ENCODE results near the gene ADD3.

ADD3 gene

GRCh38 chr10:110006358-110007160 is 1.2 kb upstream of the ADD3 start:
- peak; percentile 3 for DNase-seq

- DNase-seq: no peak
These were observed 553 bp upstream of the ADD3 start for GRCh38 chr10:110007161-110007700.

DNA sequence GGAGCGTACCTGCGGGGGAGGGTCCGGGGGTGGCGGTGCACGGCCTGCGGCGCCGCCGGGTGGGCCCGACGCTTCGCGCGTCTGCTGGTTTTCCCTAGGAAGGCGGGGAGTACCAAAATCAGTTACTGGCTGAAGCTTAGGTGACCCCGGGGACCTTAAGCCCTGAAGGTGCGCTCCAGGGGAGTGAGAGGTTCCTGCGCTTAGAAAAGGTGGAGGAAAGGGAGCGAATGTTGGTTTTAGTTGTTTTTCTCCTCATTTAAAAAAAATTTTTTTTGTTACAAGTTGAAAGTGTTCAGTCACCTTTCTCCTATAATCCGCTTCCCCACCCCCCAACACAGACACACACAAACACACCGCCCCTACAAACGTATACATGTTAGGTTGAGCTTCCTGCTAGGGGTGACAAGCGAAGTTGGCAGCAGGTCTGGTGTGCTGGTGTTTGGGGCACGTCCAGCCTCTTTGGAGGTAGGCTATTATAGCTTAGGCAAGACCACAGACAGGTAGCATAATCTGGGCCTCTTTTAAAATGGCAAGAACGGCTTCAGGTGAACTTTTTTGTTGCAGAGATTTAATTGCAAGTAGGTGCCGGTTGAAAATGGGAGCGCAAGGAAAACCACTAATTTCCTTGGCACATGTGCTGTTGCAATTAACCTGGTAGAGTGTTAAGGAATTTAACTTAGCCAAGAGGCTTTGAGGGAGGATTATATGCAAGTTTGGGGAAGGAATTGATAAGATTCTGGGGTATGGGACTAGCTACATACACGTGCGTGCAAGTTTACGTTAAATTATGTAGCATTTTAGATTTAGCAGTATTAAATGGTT is 945 bp downstream of the ADD3 start:
- peak; percentile 29 for DNase-seq

- peak; percentile 28 for DNase-seq
These were observed 2.1 kb downstream of the ADD3 start for GRCh38 chr10:110009736-110010475.

DNA sequence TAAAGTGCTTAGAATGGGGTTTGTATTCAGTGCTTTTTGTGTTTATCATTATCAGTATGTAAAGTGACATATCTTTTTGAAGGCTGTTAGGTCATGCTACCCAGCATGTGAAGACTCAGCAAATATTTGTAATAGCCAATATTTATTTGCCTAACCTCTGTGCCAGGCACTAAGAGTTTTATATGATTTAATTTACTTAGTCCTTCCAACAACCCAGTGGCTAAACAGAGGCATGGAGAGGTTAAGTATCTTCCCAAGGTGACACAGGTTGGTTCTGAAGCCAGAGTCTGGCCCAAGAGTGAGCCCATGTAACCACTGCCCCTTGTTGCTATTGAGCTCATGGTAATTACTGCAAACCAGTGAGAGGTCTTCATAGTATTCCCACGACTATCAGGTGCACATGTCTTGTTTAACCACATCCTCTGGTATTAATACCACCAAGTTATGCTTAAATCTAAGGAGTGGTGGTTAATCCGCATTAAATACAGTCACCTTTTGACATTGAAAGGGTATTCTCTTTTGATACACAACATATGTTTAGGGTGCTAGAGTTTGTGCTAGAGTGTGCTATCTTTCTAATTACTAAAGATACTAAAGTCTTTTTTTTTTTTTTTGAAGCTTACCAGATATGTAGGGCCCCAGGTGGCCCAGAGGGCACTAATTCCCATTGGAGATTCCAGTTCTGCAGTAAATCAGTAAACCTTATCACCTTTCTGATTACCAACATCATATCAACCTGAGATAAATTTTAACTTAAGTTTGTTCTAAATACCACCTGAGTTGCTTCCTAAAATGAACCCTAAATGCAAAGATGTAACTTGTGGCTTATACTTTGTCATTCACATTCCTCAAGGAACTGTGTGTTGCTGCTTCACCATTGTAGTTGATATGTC is 2.9 kb downstream of the ADD3 start:
- no peak for DNase-seq

GRCh38 chr10:110011681-110012080 is 3.9 kb downstream of the ADD3 start:
- no peak for DNase-seq

DNA sequence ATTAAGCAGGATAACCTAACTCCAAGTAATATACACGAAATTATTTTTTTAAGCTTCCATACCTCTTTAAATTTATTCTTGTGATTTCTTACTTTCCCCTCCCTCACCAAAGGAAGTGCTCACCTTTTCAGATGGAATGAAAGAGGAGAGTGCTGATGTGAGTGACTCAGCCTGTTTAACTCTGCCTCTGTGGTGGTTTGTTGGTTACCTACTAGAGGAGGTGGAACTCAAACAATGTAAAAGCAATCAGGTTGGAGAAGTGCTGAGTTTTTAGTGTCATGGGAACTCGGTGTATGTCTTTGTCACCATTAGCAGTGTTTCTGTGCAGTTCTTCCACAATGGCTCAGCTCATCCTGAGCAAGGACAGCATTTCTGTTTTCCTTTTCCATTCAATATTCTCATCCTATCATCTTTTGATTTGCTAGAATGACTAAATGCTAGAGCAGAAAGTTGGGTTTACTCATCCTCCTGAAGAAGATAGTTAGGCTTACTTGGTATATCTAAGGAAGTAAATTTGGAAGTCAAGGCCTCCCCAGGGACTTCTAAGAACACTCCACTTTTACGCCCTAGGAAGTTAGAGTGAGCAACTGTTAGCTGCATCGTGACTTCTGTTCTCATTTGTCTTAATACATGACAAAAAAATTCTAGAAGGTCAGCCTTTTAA is 6.0 kb downstream of the ADD3 start:
- DNase-seq: no peak

DNA sequence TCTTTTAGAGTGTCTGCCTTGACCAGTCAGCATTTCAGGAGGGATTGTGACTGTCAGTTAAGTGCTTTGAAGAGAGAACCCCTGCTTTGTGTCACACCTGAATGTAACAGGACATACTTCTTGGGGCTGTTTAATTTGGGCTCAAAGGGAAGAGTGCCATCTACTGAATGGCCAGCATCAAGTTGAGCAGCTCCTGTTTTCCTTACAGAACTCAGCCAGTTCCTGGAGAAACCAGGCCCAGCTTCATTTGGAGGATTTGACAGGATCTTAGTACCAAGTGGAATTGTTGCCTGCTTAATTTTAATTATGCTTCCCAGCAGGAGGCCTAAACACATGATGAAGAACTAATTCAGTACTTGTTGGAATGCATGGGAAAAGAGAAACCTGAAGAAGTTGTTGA is 8.3 kb downstream of the ADD3 start:
- no peak for DNase-seq

- no peak for DNase-seq
These were observed 9.3 kb downstream of the ADD3 start for GRCh38 chr10:110017052-110017451.

- DNase-seq: no peak
These were observed 10.1 kb downstream of the ADD3 start for GRCh38 chr10:110017907-110018306.

DNA sequence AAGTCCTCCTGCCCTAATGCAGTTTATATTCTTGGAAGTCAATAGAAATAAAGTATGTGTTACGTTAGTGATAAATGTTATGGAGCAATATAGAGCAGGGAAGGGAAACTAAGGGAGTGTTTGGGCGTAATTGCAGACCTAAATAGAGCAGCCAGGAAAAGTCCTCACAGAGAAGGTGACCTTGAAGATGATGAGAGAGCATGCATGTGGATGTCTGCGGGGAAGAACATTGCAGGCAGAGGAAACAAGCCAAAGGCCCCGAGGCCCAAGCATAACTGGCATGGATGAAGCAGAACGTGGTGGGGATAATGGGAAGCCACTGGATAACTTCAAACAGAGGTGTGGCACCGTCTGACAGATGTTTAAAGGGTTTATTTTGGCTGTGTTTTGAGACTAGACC is 12.5 kb downstream of the ADD3 start:
- DNase-seq: no peak

GRCh38 chr10:110022716-110023504 is 15.1 kb downstream of the ADD3 start:
- no peak for DNase-seq

GRCh38 chr10:110023785-110024465 is 16.1 kb downstream of the ADD3 start:
- DNase-seq: no peak

DNA sequence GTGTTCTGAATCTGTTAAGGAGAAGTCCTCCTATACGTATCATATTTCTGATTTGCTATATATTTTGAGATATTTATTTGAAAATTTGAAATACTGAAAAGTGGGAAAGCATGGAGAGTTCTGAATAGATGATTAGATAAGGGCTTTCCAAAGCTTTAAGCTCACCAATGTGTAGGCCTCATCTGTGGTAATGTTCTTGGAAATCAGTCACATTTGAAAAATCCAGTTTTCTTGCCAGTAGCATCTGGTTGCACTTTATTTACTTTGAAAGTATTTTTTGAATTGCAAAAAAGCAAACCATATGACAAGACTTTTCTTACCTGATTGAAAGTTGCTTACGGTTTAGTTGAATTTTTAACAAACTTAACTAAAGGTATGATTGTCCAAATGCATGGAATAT is 21.7 kb downstream of the ADD3 start:
- DNase-seq: no peak

- no peak for DNase-seq
These were observed 25.3 kb downstream of the ADD3 start for GRCh38 chr10:110032801-110033700.

DNA sequence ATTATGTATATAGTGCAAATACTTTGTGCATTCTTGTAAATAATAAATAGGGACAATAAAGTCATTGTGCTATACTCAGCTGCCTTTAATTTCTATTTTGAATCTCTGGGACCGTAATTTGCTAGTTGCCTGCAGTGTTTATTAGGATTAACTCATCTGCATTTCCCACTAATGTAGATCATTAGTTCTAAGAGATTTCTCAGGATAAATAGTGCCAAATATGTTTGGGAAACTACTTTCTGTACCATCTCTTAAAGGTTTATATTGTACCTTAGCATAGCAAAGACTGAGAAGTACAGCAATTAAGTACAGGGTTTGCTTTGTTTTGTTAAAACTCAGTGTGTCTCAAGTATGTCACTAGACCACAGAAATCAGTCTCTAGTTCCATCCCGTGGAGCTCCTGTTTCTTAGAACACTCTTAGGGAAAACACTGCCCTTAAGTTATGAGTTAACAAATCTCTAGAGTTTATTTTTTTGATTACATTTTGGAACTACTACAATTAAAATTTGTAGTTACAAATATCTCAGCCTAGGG is 26.0 kb downstream of the ADD3 start:
- no peak for DNase-seq

DNA sequence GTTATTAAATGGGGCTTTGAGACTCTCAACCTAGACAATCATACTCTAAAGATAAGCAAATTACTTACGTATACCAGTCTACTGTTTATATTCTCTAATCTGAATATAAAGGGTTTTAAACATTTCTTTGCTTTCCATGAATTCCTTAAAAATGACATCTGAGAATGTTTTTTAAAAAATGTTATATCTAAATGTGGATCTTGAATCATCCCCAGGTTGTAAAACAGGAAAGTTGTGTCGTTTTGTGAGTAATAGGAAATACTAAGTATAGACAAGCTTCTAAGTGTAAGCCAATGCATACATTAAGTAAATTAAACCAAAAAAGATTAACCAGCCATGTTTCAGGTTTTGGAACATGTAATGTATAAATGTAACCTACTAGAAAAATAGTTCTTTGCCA is 26.8 kb downstream of the ADD3 start:
- no peak for DNase-seq

GRCh38 chr10:110035070-110035921 is 27.5 kb downstream of the ADD3 start:
- no peak for DNase-seq
